Esophagus squamous epithelium (tissue), 5 donors: ENCODE measurements around the gene SNIP1. TPM values are rescaled to one million over a fixed set of nuclear protein-coding genes. Genes with fewer than 3 reads are reported as not detected.

Experiments
- DNase-seq: peaks from one replicate; lab custom pipeline; 2025; lab: John Stamatoyannopoulos, UW
- H3K27ac ChIP-seq, 4 donors: fragments of 200-600 bp; sonication (generic); one replicate each; pipeline ENCODE4 v1.5.1; 2016 to 2019; ENCODE audit warnings: mild to moderate bottlenecking in 1 of 4
- H3K27me3 ChIP-seq, 4 donors: fragments of 200-600 bp; sonication (generic); 1 replicate in 3 of 4; 2 replicates in 1 of 4; pipeline versions ENCODE4 v1.5.1 to v1.6.0; 2017 to 2021; ENCODE audit warnings: antibody characterized with exemption in 1 of 4
- H3K36me3 ChIP-seq, 3 donors: fragments of 200-600 bp; sonication (generic); one replicate each; pipeline ENCODE4 v1.5.1; 2016 to 2019
- H3K4me1 ChIP-seq, 3 donors: fragments of 200-600 bp; sonication (generic); one replicate each; pipeline ENCODE4 v1.5.1; 2017 to 2019
- H3K4me3 ChIP-seq, 4 donors: fragments of 200-600 bp; sonication (generic); 1 replicate in 3 of 4; 2 replicates in 1 of 4; pipeline ENCODE4 v1.5.1; 2016 to 2019; ENCODE audit warnings: mild to moderate bottlenecking in 2 of 4, moderate library complexity in 1 of 4
- H3K9me3 ChIP-seq, 3 donors: fragments of 200-600 bp; sonication (generic); one replicate each; pipeline ENCODE4 v1.5.1; 2016 to 2019
- CTCF ChIP-seq, 6 experiments: fragments of 450-650 bp in 4 of 6; fragments of 200-600 bp in 2 of 6; sonication (generic) in 2 of 6; IDR thresholded peaks; one replicate each; pipeline ENCODE4 v1.5.1; 2016 to 2019; ENCODE audit warnings: antibody characterized with exemption in 6 of 6, mild to moderate bottlenecking in 4 of 6, moderate library complexity in 4 of 6
- POLR2A ChIP-seq, 4 donors: fragments of 450-650 bp; IDR thresholded peaks; one replicate each; pipeline ENCODE4 v1.6.1; 2017; ENCODE audit warnings: antibody characterized with exemption in 4 of 4, mild to moderate bottlenecking in 4 of 4, moderate library complexity in 3 of 4
- WGBS, 2 donors: methylation state at CpG; one replicate each; pipeline ENCODE4 v1.1.5; 2018; 5-methylcytosine and 5-hydroxymethylcytosine counted together
- intact Hi-C: fragments of 100-400 bp; cut with DNase I; formaldehyde crosslinking; loops from one replicate; pipeline ENCODE4 v1.15.0; 2022
- small RNA-seq, 4 donors: library from RNA; depleted of rRNA; stranded (forward); fragments of <200 nt; gene quantifications; one replicate each; pipeline ENCODE3, GENCODE V24; 2016
- total RNA-seq, 4 donors: library from RNA; depleted of rRNA; stranded (reverse); fragments of >200 nt; gene quantifications; one replicate each; pipeline ENCODE4 v1.1.0, GENCODE V29; 2016
- donor health status: DM: yes; HTN: yes; CAD: no.

The SNIP1 gene
- total RNA-seq, 4 donors from 2014 or later = 10.5 to 21.1 (median 13.1) TPM

- peaks cover 19 to 68% (median 32%) of the 10 kb centered on the region in 3 donors for H3K36me3 ChIP-seq
- intact Hi-C loops = loop anchor here (5.0 kb wide), 1 partner anchor 35 kb away; no protein-coding TSS in a partner anchor
- DNase-seq = no peak
- peak overlapping the region; percentile 78 to 89 (median 81) for H3K27ac ChIP-seq
- H3K4me1 ChIP-seq = peaks cover 34 to 56% (median 39%) of the 10 kb centered on the region in 3 donors
- TF ChIP-seq CTCF (IDR thresholded peaks at IDR 0.05) (peak; percentile 99 to 100 (median 99)), POLR2A (IDR thresholded peaks at IDR 0.05) (no peak)
- 11 to 38% methylated on average over 1 to 7 of the region's 10 CpGs for WGBS, 2 donors
- H3K27me3 ChIP-seq = no peaks in the 10 kb centered on the region
- H3K9me3 ChIP-seq = no peaks in the 10 kb centered on the region
- H3K4me3 ChIP-seq = no peak overlapping the region
Observed at GRCh38 chr1:37486680-37487618, 67.1 kb downstream of the SNIP1 start.

GRCh38 chr1:37485902-37486679 is 68.0 kb downstream of the SNIP1 start:
- H3K27ac ChIP-seq = peak overlapping the region; percentile 78 to 89 (median 81)
- 48 to 71% methylated on average over 1 to 3 of the region's 6 CpGs for WGBS, 2 donors
- no peak overlapping the region for H3K4me3 ChIP-seq
- no peaks in the 10 kb centered on the region for H3K9me3 ChIP-seq
- H3K27me3 ChIP-seq = no peaks in the 10 kb centered on the region
- peaks cover 27 to 68% (median 37%) of the 10 kb centered on the region in 3 donors for H3K36me3 ChIP-seq
- no peak for DNase-seq
- H3K4me1 ChIP-seq = peaks cover 34 to 64% (median 46%) of the 10 kb centered on the region in 3 donors
- intact Hi-C loops = loop anchor here (5.0 kb wide), 1 partner anchor 34 kb away; no protein-coding TSS in a partner anchor
- TF ChIP-seq CTCF (IDR thresholded peaks at IDR 0.05) = no peak
- TF ChIP-seq POLR2A (IDR thresholded peaks at IDR 0.05) = no peak

Small RNA genes within 50 kb of the gene (small RNA-seq; reads per million reads assigned to genes)
- 0 reads per million in 4 donors for gene AL034379.1
- 0 to 0.14 (median 0) reads per million in 4 donors for gene MIR5581

Other genes with a start within 250 kb of the SNIP1 start
- 100 to 1,000 TPM in 1 of 4 donors, 10 to 100 TPM in 3; 11.6 to 132 (median 49.0) TPM for gene ZC3H12A, start 79.7 kb downstream of the SNIP1 start, total RNA-seq
- 10 to 100 TPM; 45.5 to 67.9 (median 56.5) TPM for gene MEAF6, start 39.5 kb downstream of the SNIP1 start, total RNA-seq
- 1 to 10 TPM in 1 of 4 donors, under 1 TPM in 2, not detected in 1; 0.09 to 4.2 (median 0.88) TPM for gene DNALI1, start 2.6 kb upstream of the SNIP1 start, total RNA-seq
- gene GNL2, start 41.6 kb upstream of the SNIP1 start, total RNA-seq = 10 to 100 TPM; 27.5 to 53.2 (median 37.1) TPM
- 1 to 10 TPM in 2 of 4 donors, under 1 TPM in 2; 0.49 to 6.1 (median 2.4) TPM for gene RSPO1, start 80.6 kb upstream of the SNIP1 start, total RNA-seq
- gene CDCA8, start 138.2 kb upstream of the SNIP1 start, total RNA-seq = 10 to 100 TPM in 1 of 4 donors, 1 to 10 TPM in 3; 3.4 to 15.1 (median 7.5) TPM
- under 1 TPM in 3 of 4 donors, not detected in 1; 0.19 to 0.49 (median 0.31) TPM for gene EPHA10, start 210.8 kb upstream of the SNIP1 start, total RNA-seq
- 1 to 10 TPM; 2.3 to 5.0 (median 3.7) TPM for gene MANEAL, start 239.6 kb upstream of the SNIP1 start, total RNA-seq